ENCODE data around the gene POLDIP2.

DNA sequence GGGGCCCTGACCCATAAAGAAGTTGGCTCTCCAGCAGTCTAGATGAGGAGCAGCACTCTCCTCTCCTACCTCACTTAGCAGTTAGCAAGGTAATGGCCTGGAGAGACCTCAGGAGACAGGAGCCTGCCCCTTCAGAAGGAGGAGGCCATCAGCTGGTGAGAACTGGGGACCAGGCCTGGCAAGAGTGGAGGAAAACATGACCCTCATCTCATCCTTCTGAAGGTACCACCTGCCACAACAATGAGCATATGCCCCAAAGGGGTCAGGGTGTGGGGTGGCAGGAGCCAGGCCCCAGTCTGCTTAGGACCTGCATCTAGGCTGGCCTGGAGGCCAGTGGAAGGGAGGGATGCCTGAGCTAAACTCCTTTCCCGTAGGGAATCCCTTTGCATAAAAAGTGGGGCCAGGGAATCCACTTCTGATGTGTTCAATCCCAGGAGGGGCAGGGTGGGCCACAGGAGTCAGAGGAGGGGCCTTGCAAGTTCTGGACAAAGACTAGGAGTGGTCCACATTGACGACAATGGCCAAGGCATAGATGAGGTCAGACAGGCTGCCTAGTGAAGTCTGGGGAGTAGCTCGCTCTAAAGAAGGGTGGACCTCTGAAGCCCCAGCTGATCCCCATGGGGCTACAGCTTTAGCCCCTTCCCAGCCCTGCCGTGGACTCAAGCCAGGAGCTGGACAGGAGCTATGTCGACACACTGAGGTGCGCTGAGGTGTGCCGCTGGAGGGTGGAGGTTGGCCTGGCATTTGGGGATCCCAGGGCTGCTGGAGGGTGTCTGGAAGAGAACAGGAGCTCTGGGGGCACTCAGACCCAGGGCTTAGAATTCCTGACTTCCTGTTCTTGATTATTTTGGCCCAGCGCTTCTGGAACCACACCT is 6.7 kb upstream of the POLDIP2 start:
- TF ChIP-seq POLR2AphosphoS5 (IDR thresholded peaks at IDR 0.05; ENCODE audit: low read depth, low read length) (no peak), SIN3A (IDR thresholded peaks at IDR 0.05; ENCODE audit: borderline replicate concordance, insufficient read depth, low read length) (no peak), FOXP2 (optimal IDR thresholded peaks at IDR 0.05; ENCODE audit: borderline replicate concordance, extremely low read depth, extremely low read length, insufficient read depth) (no peak), TAF1 (IDR thresholded peaks at IDR 0.05; ENCODE audit: borderline replicate concordance, insufficient read depth, low read length) (no peak)
- TF ChIP-seq, protein P1, sequence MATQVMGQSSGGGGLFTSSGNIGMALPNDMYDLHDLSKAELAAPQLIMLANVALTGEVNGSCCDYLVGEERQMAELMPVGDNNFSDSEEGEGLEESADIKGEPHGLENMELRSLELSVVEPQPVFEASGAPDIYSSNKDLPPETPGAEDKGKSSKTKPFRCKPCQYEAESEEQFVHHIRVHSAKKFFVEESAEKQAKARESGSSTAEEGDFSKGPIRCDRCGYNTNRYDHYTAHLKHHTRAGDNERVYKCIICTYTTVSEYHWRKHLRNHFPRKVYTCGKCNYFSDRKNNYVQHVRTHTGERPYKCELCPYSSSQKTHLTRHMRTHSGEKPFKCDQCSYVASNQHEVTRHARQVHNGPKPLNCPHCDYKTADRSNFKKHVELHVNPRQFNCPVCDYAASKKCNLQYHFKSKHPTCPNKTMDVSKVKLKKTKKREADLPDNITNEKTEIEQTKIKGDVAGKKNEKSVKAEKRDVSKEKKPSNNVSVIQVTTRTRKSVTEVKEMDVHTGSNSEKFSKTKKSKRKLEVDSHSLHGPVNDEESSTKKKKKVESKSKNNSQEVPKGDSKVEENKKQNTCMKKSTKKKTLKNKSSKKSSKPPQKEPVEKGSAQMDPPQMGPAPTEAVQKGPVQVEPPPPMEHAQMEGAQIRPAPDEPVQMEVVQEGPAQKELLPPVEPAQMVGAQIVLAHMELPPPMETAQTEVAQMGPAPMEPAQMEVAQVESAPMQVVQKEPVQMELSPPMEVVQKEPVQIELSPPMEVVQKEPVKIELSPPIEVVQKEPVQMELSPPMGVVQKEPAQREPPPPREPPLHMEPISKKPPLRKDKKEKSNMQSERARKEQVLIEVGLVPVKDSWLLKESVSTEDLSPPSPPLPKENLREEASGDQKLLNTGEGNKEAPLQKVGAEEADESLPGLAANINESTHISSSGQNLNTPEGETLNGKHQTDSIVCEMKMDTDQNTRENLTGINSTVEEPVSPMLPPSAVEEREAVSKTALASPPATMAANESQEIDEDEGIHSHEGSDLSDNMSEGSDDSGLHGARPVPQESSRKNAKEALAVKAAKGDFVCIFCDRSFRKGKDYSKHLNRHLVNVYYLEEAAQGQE (IDR thresholded peaks at IDR 0.05; ENCODE audit: insufficient read depth in 1 of 2, low read depth in 2 of 2, low read length in 2 of 2) = no peak
